Smooth muscle cell (in vitro differentiated cells): ENCODE results near the gene BTBD3. TPM values are rescaled to one million over a fixed set of nuclear protein-coding genes. Genes with fewer than 3 reads are reported as not detected.

Experiments
- DNase-seq: peaks from one replicate; lab custom pipeline; 2025; ENCODE audit not compliant: unreplicated experiment; lab: John Stamatoyannopoulos, UW
- H2AFZ ChIP-seq: fragments of 200-600 bp; sonication (generic); 2 replicates; pipeline ENCODE4 v1.6.0; 2016; ENCODE audit warnings: antibody characterized with exemption, low read depth, mild to moderate bottlenecking
- H3F3A ChIP-seq: fragments of 200-600 bp; sonication (generic); 2 replicates; pipeline ENCODE4 v1.6.0; 2017; ENCODE audit warnings: antibody characterized with exemption, low read depth
- H3K27ac ChIP-seq: fragments of 200-600 bp; sonication (generic); 2 replicates; pipeline ENCODE4 v1.5.1; 2016; ENCODE audit warnings: low read depth, mild to moderate bottlenecking
- H3K27me3 ChIP-seq: fragments of 200-600 bp; sonication (generic); 2 replicates; pipeline ENCODE4 v1.6.1; 2016; ENCODE audit warnings: low read depth, mild to moderate bottlenecking
- H3K36me3 ChIP-seq: fragments of 200-600 bp; sonication (generic); 2 replicates; pipeline ENCODE4 v1.5.1; 2016; ENCODE audit warnings: low read depth
- H3K4me1 ChIP-seq: fragments of 200-600 bp; sonication (generic); 2 replicates; pipeline ENCODE4 v1.5.1; 2016; ENCODE audit warnings: low read depth
- H3K4me2 ChIP-seq: fragments of 200-600 bp; sonication (generic); 2 replicates; pipeline ENCODE4 v1.6.0; 2016; ENCODE audit warnings: mild to moderate bottlenecking
- H3K4me3 ChIP-seq: fragments of 200-600 bp; sonication (generic); 2 replicates; pipeline ENCODE4 v1.5.1; 2016; ENCODE audit warnings: mild to moderate bottlenecking
- H3K79me2 ChIP-seq: fragments of 200-600 bp; sonication (generic); 2 replicates; pipeline ENCODE4 v1.6.0; 2016; ENCODE audit warnings: low read depth, mild to moderate bottlenecking
- H3K9ac ChIP-seq: fragments of 200-600 bp; sonication (generic); 2 replicates; pipeline ENCODE4 v1.6.0; 2016; ENCODE audit warnings: low read depth
- H3K9me3 ChIP-seq: fragments of 200-600 bp; sonication (generic); replicated peaks from 2 replicates; pipeline ENCODE4 v1.5.1; 2016; ENCODE audit warnings: low read depth
- H4K20me1 ChIP-seq: fragments of 200-600 bp; sonication (generic); 2 replicates; pipeline ENCODE4 v1.6.0; 2016; ENCODE audit warnings: low read depth
- CTCF ChIP-seq: fragments of 200-600 bp; sonication (generic); IDR thresholded peaks from 2 replicates; pipeline ENCODE4 v1.5.1; 2017; ENCODE audit warnings: borderline replicate concordance, mild to moderate bottlenecking, antibody characterized with exemption; ENCODE audit not compliant: insufficient read depth, poor library complexity, severe bottlenecking
- WGBS: methylation state at CpG from one replicate; pipeline ENCODE4 v1.1.7; 2016; ENCODE audit warnings: low lambda C conversion rate; 5-methylcytosine and 5-hydroxymethylcytosine counted together
- polyA plus RNA-seq: library from polyadenylated mRNA; unstranded; fragments of >200 nt; fragmentation: Nextera tagmentation; extraction: Ambion mirVana; gene quantifications from 2 replicates; pipeline ENCODE4 v1.2.1, GENCODE V29; 2016
- total RNA-seq: library from RNA; depleted of rRNA; stranded (reverse); fragments of >200 nt; gene quantifications from 2 replicates; pipeline ENCODE4 v1.2.3, GENCODE V29; 2014

BTBD3 gene
- total and polyA plus RNA-seq, 2 experiments from 2014 or later, result 17.5 to 70.1 TPM

GRCh38 chr20:11905460-11906179, 12.1 kb upstream of the BTBD3 start:
- Histone ChIP-seq H4K20me1 (peaks cover 44% of the 10 kb centered on the region), H3K4me2 (peak overlapping the region; percentile 36), H3K27me3 (no peaks in the 10 kb centered on the region), H3K79me2 (peaks cover 91% of the 10 kb centered on the region), H3K4me1 (peaks cover 39% of the 10 kb centered on the region), H3K27ac (peak overlapping the region; percentile 21), H2AFZ (no peak overlapping the region), H3K36me3 (no peaks in the 10 kb centered on the region), H3K9me3 (no peaks in the 10 kb centered on the region), H3F3A (peaks cover 9% of the 10 kb centered on the region), H3K4me3 (no peak overlapping the region), H3K9ac (no peak overlapping the region)
- 91% methylated on average over 6 of the region's 6 CpGs for WGBS
- no peak for TF ChIP-seq CTCF
- DNase-seq, result no peak

GRCh38 chr20:11906626-11907480, 10.8 kb upstream of the BTBD3 start:
- H3F3A ChIP-seq, result peaks cover 9% of the 10 kb centered on the region
- no peak for DNase-seq
- H3K79me2 ChIP-seq, result peaks cover 99% of the 10 kb centered on the region
- no peaks in the 10 kb centered on the region for H3K27me3 ChIP-seq
- no peak overlapping the region for H2AFZ ChIP-seq
- H4K20me1 ChIP-seq, result peaks cover 52% of the 10 kb centered on the region
- TF ChIP-seq CTCF, result no peak
- H3K4me2 ChIP-seq, result peak overlapping the region; percentile 64
- no peaks in the 10 kb centered on the region for H3K36me3 ChIP-seq
- peak overlapping the region; percentile 29 for H3K27ac ChIP-seq
- peaks cover 39% of the 10 kb centered on the region for H3K4me1 ChIP-seq
- no peak overlapping the region for H3K4me3 ChIP-seq
- WGBS, result 71% methylated on average over 4 of the region's 4 CpGs
- H3K9ac ChIP-seq, result no peak overlapping the region
- H3K9me3 ChIP-seq, result no peaks in the 10 kb centered on the region

- DNase-seq, result no peak
These were observed 10.1 kb upstream of the BTBD3 start for GRCh38 chr20:11907621-11908020.

More at GRCh38 chr20:11907621-11908020, 10.1 kb upstream of the BTBD3 start:
- no peak overlapping the region for H3K27ac ChIP-seq
- no peak overlapping the region for H2AFZ ChIP-seq
- H3F3A ChIP-seq, result peaks cover 5% of the 10 kb centered on the region
- 91% methylated on average over 4 of the region's 4 CpGs for WGBS
- no peak overlapping the region for H3K9ac ChIP-seq
- peaks cover 100% of the 10 kb centered on the region for H3K79me2 ChIP-seq
- H3K9me3 ChIP-seq, result no peaks in the 10 kb centered on the region
- H3K4me2 ChIP-seq, result peak overlapping the region; percentile 64
- peaks cover 56% of the 10 kb centered on the region for H4K20me1 ChIP-seq
- peaks cover 32% of the 10 kb centered on the region for H3K4me1 ChIP-seq
- H3K4me3 ChIP-seq, result no peak overlapping the region
- H3K36me3 ChIP-seq, result no peaks in the 10 kb centered on the region
- no peak for TF ChIP-seq CTCF
- no peaks in the 10 kb centered on the region for H3K27me3 ChIP-seq
